Mesenteric fat pad (tissue), 1 donor: Measurements from ENCODE around the gene ATP2C2. TPM values are rescaled to one million over a fixed set of nuclear protein-coding genes. Genes with fewer than 3 reads are reported as not detected.
"Not testable (repeated sequence)": the region's sequence is repeated elsewhere in the genome, so short reads cannot be mapped to it uniquely, and the experiment has no call there.

Source experiments
- DNase-seq: peaks from one replicate; pipeline ENCODE4 v3.0.0-alpha.2; 2020; ENCODE audit warnings: low spot score
- total RNA-seq: library from RNA; stranded (reverse); fragmentation: NEBNext Ultra II Directional; extraction: Animal tissue kit (Norgen Biotek cat#: 25700); gene quantifications from one replicate; pipeline ENCODE4 v1.2.1, GENCODE V29; 2021
- donor health status: DM: yes; HTN: yes; CAD: no.

ATP2C2 gene
- total RNA-seq, 1 donor from 2014 or later, result 0.67 TPM

- no peak for DNase-seq
Observed at GRCh38 chr16:84339311-84339710, 29.0 kb upstream of the ATP2C2 start.

- DNase-seq, result no peak
Observed at GRCh38 chr16:84339766-84340165, 28.6 kb upstream of the ATP2C2 start.

- DNase-seq, result no peak
Observed at GRCh38 chr16:84340325-84341040, 27.9 kb upstream of the ATP2C2 start.

- DNase-seq, result no peak
Observed at GRCh38 chr16:84341528-84342295, 26.6 kb upstream of the ATP2C2 start.

- not testable (repeated sequence) for DNase-seq
Observed at GRCh38 chr16:84343800-84344199, 24.5 kb upstream of the ATP2C2 start.

GRCh38 chr16:84344781-84345180, 23.6 kb upstream of the ATP2C2 start:
- DNase-seq, result no peak

GRCh38 chr16:84347161-84347560, 21.2 kb upstream of the ATP2C2 start:
- DNase-seq, result no peak

GRCh38 chr16:84348386-84348888, 19.9 kb upstream of the ATP2C2 start:
- no peak for DNase-seq

- no peak for DNase-seq
Observed at GRCh38 chr16:84349862-84350684, 18.3 kb upstream of the ATP2C2 start.

- DNase-seq, result no peak
Observed at GRCh38 chr16:84350685-84351400, 17.5 kb upstream of the ATP2C2 start.

- DNase-seq, result no peak
Observed at GRCh38 chr16:84351630-84352029, 16.7 kb upstream of the ATP2C2 start.

- no peak for DNase-seq
Observed at GRCh38 chr16:84354306-84354705, 14.0 kb upstream of the ATP2C2 start.

- DNase-seq, result no peak
Observed at GRCh38 chr16:84355149-84355548, 13.2 kb upstream of the ATP2C2 start.

GRCh38 chr16:84356176-84356575, 12.2 kb upstream of the ATP2C2 start:
- DNase-seq, result no peak

GRCh38 chr16:84356591-84357116, 11.7 kb upstream of the ATP2C2 start:
- DNase-seq, result no peak

- no peak for DNase-seq
Observed at GRCh38 chr16:84357191-84357651, 11.1 kb upstream of the ATP2C2 start.

- DNase-seq, result no peak
Observed at GRCh38 chr16:84358601-84359295, 9.6 kb upstream of the ATP2C2 start.

- no peak for DNase-seq
Observed at GRCh38 chr16:84359326-84359725, 9.0 kb upstream of the ATP2C2 start.

- DNase-seq, result no peak
Observed at GRCh38 chr16:84360170-84360569, 8.2 kb upstream of the ATP2C2 start.

GRCh38 chr16:84360748-84361147, 7.6 kb upstream of the ATP2C2 start:
- DNase-seq, result no peak
